Psoas muscle (tissue), 8 donors: Measurements from ENCODE around the gene NDC80. TPM values are rescaled to one million over a fixed set of nuclear protein-coding genes. Genes with fewer than 3 reads are reported as not detected.
A peak's percentile ranks its signal among the peaks of the same experiment; 100 is the strongest.
"Not testable (repeated sequence)": the region's sequence is repeated elsewhere in the genome, so short reads cannot be mapped to it uniquely, and the experiment has no call there.

Source experiments
- ATAC-seq, 4 donors: fragments of 200-7000 bp; cut with Tn5 transposase; one replicate each; pipeline ENCODE4 v1.9.1; 2020; ENCODE audit warnings: moderate library complexity in 3 of 4, mild to moderate bottlenecking in 2 of 4
- DNase-seq, 2 donors: peaks; one replicate each; pipeline ENCODE4 v3.0.0-alpha.2; 2020
- H3K27ac ChIP-seq: fragments of 200-600 bp; one replicate; pipeline ENCODE4 v1.8.0; 2022
- H3K27me3 ChIP-seq, 3 donors: fragments of 200-600 bp in 1 of 3; one replicate each; pipeline versions ENCODE4 v1.6.1 to v1.8.0; 2013 to 2022; ENCODE audit warnings: low read length in 2 of 3, mild to moderate bottlenecking in 2 of 3, moderate library complexity in 1 of 3; ENCODE audit not compliant: insufficient read depth in 3 of 3
- H3K36me3 ChIP-seq, 2 donors: fragments of 200-600 bp in 1 of 2; one replicate each; pipeline versions ENCODE4 v1.6.1 to v1.8.0; 2013 to 2022; ENCODE audit warnings: low read depth in 1 of 2, mild to moderate bottlenecking in 1 of 2, moderate library complexity in 1 of 2; ENCODE audit not compliant: insufficient read depth in 1 of 2
- H3K4me1 ChIP-seq: fragments of 200-600 bp; one replicate; pipeline ENCODE4 v1.8.0; 2022
- H3K4me3 ChIP-seq: fragments of 200-600 bp; one replicate; pipeline ENCODE4 v1.8.0; 2022; ENCODE audit warnings: mild to moderate bottlenecking
- H3K9me3 ChIP-seq: fragments of 200-600 bp; one replicate; pipeline ENCODE4 v1.8.0; 2022
- WGBS, 3 donors: extraction: QIAGEN DNeasy Blood & Tissue Kit; methylation state at CpG; one replicate each; pipeline versions ENCODE4 v1.1.6 to v1.1.7; 2013; 5-methylcytosine and 5-hydroxymethylcytosine counted together
- intact Hi-C, 2 donors: fragments of 100-400 bp; cut with DNase I; formaldehyde crosslinking; loops; one replicate each; pipeline versions ENCODE4 v1.11.0 to v1.14.2; 2022
- polyA plus RNA-seq, 3 donors: library from polyadenylated mRNA; stranded (reverse); fragments of 200-250 nt; gene quantifications; one replicate each; pipeline ENCODE4 v1.2.3, GENCODE V29; 2013
- total RNA-seq, 4 donors: library from RNA; stranded (reverse); fragmentation: NEBNext Ultra II Directional in 2 of 4; extraction: Animal tissue kit (Norgen Biotek cat#: 25700) in 2 of 4; gene quantifications; one replicate each; pipeline versions ENCODE4 v1.2.1 to v1.2.4, GENCODE V29; 2021 to 2023
- TF ChIP-seq, protein P1 (sequence below): fragments of 200-600 bp; IDR thresholded peaks from one replicate; pipeline ENCODE4 v1.8.0; 2022; ENCODE audit warnings: antibody characterized with exemption
- donor health status: healthy with polysubstance abuse.
- donor health status: DM: no; HTN: no; CAD: no; lungs with moderate emphysema.
- donor health status: Bipolar disorder and iron deficiency.
- donor health status: healthy.
- donor health status: DM: yes; HTN: yes; CAD: no.
- donor health status: DM: no; HTN: no; CAD: no.
- donor health status: DM: no; HTN: no; CAD: no.
- donor health status: DM: yes; HTN: yes; CAD: no.

NDC80 gene
- total and polyA plus RNA-seq, 7 donors = 0.12 to 0.42 (median 0.17) TPM; not detected in 2

DNA sequence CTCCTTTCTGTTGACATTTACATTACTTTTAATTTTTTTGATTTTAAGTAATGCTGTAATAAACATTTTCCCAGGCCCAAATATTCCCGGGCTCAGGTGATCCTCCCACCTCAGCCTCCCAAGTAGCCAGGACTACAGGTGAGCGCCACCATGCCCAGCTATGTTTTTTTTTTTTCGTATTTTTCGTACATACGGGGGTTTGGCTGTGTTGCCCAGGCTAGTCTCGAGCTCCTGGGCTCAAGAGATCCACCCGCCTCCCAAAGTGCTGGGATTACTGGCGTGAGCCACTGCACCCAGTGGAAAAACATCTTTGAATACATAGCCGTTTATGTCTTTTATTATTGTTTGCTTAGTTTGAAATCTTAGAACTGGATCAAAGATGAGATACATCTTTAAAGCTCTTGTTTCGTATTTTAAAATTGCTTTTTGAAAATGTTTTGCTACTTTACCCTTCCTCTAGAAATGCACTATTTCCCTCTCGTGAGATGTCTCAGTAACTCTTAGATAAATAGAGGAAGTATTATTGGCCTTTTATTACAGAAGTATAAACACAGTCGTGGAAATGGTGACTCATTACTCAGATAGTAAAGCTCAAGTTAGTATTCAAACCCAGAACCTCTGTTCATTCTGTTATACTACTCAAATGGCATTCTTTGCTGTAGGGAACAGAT, 86.6 kb downstream of the NDC80 start:
- Histone ChIP-seq H3K27ac (peak overlapping the region; percentile 31), H3K4me3 (peak overlapping the region; percentile 90), H3K9me3 (no peaks in the 10 kb centered on the region), H3K27me3 (no peaks in the 10 kb centered on the region), H3K4me1 (peaks cover 25% of the 10 kb centered on the region), H3K36me3 (no peaks in the 10 kb centered on the region)
- no peak for ATAC-seq
- intact Hi-C loops = loop anchor here (5.0 to 10.0 kb wide), 3 partner anchors 86 to 589 kb away; partner anchors contain the start of genes METTL4 (in 1 of the 2), MYL12A (in 1 of the 2) and NDC80 (in 1 of the 2)
- TF ChIP-seq, protein P1, sequence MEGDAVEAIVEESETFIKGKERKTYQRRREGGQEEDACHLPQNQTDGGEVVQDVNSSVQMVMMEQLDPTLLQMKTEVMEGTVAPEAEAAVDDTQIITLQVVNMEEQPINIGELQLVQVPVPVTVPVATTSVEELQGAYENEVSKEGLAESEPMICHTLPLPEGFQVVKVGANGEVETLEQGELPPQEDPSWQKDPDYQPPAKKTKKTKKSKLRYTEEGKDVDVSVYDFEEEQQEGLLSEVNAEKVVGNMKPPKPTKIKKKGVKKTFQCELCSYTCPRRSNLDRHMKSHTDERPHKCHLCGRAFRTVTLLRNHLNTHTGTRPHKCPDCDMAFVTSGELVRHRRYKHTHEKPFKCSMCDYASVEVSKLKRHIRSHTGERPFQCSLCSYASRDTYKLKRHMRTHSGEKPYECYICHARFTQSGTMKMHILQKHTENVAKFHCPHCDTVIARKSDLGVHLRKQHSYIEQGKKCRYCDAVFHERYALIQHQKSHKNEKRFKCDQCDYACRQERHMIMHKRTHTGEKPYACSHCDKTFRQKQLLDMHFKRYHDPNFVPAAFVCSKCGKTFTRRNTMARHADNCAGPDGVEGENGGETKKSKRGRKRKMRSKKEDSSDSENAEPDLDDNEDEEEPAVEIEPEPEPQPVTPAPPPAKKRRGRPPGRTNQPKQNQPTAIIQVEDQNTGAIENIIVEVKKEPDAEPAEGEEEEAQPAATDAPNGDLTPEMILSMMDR = no peak
- DNase-seq = no peak
- 62 to 72% (median 63%) methylated on average over 12 of the region's 12 CpGs for WGBS, 3 donors

DNA sequence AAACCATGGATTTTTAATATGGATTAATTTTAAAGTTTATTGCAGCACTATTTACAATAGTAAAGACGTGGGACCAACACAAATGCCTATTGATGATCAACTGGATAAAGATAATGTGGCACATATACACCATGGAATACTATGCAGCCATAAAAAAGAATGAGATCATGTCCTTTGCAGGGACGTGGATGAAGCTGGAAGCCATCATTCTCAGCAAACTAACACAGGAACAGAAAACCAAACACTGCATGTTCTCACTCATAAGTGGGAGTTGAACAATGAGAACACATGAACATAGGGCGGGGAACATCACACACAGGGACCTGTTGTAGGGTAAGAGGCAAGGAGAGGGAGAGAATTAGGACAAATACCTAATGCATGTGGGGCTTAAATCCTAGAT, 89.5 kb downstream of the NDC80 start:
- H3K4me3 ChIP-seq, intact Hi-C loops, H3K9me3 ChIP-seq, H3K36me3 ChIP-seq, H3K27me3 ChIP-seq, H3K27ac ChIP-seq, ATAC-seq, DNase-seq: not testable (repeated sequence)
- WGBS, 3 donors = 97 to 99% (median 97%) methylated on average over 3 of the region's 3 CpGs
- peaks cover 39% of the 10 kb centered on the region for H3K4me1 ChIP-seq

DNA sequence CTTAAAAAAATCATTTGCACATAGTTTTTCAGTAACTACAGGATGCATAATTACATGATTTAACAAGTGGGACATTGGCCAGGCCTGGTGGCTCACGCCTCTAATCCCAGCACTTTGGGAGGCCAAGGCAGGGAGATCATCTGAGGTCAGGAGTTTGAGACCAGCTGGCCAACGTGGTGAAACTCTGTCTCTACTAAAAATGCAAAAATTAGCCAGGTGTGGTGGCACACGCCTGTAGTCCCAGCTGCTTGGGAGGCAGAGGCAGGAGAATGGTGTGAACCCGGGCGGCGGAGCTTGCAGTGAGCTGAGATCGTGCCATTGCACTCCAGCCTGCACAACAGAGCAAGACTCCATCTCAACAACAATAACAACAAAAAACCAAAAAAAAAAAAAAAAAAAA, 90.9 kb downstream of the NDC80 start:
- H3K4me3 ChIP-seq, ATAC-seq, H3K27ac ChIP-seq, H3K9me3 ChIP-seq, intact Hi-C loops, DNase-seq, H3K27me3 ChIP-seq, H3K36me3 ChIP-seq: not testable (repeated sequence)
- peaks cover 35% of the 10 kb centered on the region for H3K4me1 ChIP-seq
- 78 to 88% (median 81%) methylated on average over 7 of the region's 7 CpGs for WGBS, 3 donors

DNA sequence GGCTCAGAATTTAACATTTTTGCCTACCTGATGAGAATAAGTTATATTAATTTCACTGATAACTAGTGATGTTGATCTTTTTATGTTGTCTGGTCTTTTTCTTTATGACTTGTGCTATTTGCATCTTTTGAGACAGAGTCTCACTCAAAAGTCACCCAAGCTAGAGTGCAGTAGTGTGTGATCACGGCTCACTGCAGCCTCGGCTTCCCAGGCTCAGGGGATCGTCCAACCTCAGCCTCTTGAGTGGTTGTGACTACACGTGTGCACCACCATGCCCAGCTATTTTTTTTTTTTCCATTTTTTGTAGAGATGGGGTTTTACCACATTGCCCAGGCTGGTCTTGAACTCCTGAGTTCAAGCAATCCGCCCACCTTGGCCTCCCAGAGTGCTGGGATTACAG, 91.6 kb downstream of the NDC80 start:
- peaks cover 28% of the 10 kb centered on the region for H3K4me1 ChIP-seq
- TF ChIP-seq, protein P1 = no peak
- peaks cover 0 to 17% of the 10 kb centered on the region in 2 donors for H3K36me3 ChIP-seq
- intact Hi-C loops = no loop called here
- H3K27me3 ChIP-seq = no peaks in the 10 kb centered on the region
- WGBS, 3 donors = 85 to 92% (median 90%) methylated on average over 5 of the region's 5 CpGs
- H3K27ac ChIP-seq = no peak overlapping the region
- no peak overlapping the region for H3K4me3 ChIP-seq
- H3K9me3 ChIP-seq = no peaks in the 10 kb centered on the region
- DNase-seq (no peak), ATAC-seq (no peak)

Other genes with a start within 250 kb of the NDC80 start
- 1 to 10 TPM; 3.7 to 5.0 (median 3.9) TPM for gene METTL4, start 52 bp upstream of the NDC80 start, total RNA-seq
- gene METTL4, start 52 bp upstream of the NDC80 start, polyA plus RNA-seq = 1 to 10 TPM; 2.7 to 4.9 (median 4.5) TPM
- 10 to 100 TPM; 20.3 to 23.0 (median 21.6) TPM for gene SMCHD1, start 84.2 kb downstream of the NDC80 start, total RNA-seq
- gene SMCHD1, start 84.2 kb downstream of the NDC80 start, polyA plus RNA-seq = 10 to 100 TPM in 1 of 3 donors, 1 to 10 TPM in 2; 6.2 to 11.6 (median 7.5) TPM